Stimulated activated naive CD4-positive, alpha-beta T cell (primary cell): ENCODE data around the gene ANKRD40CL.
A peak's percentile ranks its signal among the peaks of the same experiment; 100 is the strongest.

Source experiments
- DNase-seq, 6 experiments: peaks; one replicate each; lab custom pipeline; 2025; lab: John Stamatoyannopoulos, UW

ANKRD40CL gene

DNA sequence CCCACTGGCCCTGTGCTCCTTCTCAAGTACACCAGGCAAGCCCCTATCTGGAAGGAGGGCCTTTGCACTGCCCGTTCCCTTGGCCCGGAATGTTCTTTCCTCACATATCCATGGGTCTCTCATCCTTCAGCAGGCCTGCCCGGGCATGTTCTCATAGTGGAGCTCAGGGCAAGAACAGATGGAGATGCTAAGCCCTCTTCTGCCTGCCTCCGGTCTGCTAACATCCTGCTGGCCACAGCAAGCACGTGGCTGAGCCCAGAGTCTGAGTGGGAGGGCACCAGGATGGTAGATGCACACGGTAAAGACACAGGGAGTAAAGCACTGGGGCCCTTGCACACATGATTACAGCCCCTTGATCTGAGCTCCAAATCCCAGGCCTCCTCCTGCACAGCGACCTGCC is 19.8 kb upstream of the ANKRD40CL start:
- no peak for DNase-seq

DNA sequence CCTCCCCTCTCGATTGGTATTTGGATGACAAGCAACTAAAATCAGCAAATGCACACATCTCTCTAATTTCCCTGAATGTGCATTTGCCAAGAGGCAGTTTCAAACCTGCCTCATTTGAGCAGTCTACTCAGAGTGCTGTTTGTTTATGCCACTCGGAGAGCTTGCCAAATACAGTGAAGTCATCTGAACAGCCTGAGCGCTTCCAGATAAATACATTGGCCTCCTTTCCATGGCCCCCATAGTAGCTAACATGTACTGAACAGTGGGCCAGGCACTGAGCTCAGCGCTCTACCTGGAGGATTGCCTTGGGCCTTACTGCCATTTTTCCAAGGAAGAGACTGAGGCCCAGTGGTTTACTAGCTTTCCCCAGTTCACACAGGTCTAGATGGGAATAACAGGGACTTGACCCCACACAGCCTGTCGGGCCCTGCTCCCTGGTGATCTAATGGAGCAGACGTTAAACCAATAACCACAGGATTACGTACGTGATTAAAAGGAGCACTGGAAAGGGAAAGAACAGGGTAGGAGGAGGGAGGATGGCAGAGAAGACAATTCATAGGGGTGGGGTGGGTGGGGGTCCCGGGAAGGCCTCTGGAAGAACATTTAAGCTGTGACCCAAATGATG is 18.7 kb upstream of the ANKRD40CL start:
- DNase-seq, result no peak

DNA sequence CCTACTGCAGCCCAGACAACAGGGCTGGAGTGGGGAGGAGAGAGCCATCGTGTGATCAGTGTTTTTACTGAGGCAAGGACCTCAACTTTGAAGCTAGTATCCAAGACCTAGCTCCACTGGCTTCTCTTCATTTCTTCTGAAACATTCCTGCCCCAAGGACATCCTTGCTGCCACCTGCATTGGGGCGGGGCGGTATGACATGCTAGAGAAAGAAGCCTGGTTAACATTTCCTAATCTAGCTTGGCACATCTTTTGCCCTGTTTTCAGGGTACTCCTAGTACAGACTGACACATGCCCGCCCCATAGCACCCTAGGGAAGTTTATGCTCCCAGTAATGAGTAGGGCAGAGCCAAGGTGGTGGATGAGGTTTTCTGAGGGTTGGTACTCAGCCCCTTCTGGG is 17.8 kb upstream of the ANKRD40CL start:
- no peak for DNase-seq

DNA sequence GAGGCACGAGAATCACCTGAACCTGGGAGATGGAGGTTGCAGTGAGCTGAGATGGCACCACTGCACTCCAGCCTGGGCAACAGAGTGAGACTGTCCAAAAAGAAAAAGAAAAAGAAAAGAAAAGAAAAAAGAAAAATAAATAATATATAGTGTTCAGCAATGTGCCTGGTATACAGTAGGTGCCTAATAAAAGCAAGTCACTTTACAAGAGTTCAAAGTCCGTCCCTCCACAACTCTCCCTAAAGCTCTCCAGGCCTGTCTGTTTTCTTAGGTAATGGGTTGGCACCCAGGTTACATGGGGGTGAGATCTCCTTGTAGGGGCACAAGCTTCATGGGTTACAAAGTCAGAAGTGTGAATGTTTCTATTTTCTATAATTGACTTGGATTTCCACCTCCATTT is 16.6 kb upstream of the ANKRD40CL start:
- no peak for DNase-seq

DNA sequence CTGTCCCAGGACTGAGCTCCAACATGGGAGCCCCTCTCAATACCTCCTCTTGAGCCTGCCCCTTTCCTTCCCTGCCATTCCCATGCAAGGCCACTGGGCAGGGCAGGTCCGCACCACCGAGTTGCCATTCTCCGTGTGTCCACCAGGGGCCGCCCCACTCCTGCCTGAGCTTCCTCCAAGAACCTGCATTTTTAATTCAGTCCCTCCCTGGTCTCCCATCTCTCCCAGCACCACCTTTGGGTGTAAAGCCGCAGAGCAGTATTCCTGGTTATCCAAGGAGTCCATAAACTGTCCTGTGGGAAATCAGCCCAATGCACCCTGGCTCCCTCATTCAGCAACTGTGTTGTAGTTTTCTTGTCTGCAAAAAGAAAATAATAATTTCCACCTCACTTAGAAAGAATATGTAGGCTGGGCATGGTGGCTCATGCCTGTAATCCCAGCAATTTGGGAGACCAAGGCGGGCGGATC is 15.9 kb upstream of the ANKRD40CL start:
- DNase-seq, result peak; percentile 38 to 79 (median 69)

DNA sequence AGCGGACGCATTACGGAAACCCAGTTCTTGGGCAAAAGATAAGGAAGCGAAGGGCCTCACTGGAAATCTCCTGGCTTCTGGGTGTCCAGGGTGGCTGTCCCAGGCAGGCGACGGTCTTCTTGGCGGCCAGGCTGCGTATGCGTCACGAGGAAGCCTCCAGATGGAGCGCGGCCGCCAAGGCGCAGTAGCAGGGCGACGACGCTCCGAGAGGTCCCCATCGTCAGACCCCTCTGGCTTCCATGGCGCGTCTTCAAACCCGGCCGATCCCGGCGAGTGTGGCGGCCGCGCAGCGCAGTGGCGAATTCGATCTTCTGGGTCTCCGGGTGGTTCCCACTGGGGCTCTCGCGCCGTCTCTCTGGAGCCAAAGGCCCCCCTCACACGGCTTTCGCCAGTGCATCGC is 13.8 kb upstream of the ANKRD40CL start:
- DNase-seq, result no peak

DNA sequence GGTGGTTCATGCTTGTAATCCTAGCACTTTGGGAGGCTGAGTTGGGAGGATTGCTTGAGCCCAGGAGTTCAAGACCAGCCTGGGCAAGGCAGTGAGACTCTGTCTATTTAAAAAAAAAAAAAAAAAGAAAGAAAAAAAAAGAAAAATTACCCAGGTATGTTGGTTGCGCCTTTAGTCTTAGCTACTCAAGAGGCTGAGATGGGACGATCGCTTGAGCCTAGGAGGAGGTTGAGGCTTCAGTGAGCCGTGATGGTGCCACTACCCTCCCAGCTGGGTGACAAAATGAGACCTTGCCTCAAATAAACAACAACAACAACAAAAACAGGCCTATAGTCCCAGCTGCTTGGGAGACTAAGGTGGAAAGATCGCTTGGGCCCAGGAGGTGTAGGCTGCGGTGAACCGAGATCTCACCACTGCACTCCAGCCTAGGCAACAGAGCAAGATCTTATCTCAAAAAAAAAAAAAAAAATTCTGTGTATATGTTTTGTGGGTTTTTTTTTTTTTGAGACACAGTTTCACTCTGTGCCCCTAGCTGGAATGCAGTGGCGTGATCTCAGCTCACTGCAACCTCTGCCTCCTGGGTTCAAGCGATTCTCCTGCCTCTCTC is 12.5 kb upstream of the ANKRD40CL start:
- peak; percentile 19 to 71 (median 41) for DNase-seq

DNA sequence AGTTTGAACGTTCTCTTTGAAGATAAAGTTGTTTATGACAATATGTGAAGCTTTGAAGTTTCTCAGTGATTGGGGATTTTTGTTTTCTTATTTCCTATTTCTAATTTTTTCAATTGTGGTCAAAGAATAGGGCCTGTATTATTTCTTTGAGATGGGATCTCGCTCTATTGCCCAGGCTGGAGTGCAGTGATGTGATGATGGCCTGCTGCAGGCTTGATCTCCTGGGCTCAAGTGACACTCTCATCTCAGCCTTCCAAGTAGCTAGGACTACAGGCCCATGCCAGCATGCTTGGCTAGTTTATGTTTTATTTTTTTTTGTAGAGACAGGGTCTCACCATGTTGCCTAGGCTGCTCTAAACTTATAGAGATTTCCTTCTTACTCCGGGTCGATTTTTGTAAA is 11.7 kb upstream of the ANKRD40CL start:
- no peak for DNase-seq

DNA sequence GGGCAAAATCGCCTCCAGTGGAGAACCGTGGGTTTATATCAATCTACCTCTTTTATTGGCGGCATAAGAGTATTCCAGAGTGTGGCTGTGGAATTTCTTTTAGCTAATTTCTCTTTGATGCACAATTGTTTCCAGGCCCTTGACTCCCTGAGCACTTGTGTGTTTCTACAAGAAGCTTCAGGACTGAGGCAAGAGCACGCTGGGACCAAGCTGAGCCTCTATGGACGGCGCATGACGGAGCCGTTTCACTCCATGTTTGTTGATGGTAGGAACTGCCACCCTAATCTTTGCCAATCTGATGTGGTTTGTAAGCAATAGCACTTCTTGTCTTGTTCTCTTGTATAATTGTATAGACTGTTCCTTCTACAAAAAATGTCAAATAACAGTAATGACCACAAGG is 11.2 kb upstream of the ANKRD40CL start:
- DNase-seq, result no peak

DNA sequence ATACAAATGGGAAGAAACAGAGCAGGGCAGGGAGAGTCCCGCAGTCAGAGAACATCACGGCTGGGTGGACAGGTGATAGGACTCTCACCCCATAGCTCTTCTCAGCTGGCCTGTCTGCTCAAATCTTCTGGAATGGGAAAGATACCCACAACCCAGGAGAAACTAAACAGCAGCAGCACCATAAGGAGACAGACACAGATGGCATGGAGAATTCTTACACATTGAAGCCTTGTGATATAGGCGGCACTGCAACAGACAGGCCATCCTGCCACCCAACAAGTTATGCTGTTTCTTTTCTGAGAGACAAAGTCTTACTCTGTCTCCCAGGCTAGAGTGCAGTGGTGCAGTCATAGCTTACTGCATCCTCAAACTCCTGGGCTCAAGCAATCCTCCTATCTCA is 8.6 kb upstream of the ANKRD40CL start:
- DNase-seq, result no peak

DNA sequence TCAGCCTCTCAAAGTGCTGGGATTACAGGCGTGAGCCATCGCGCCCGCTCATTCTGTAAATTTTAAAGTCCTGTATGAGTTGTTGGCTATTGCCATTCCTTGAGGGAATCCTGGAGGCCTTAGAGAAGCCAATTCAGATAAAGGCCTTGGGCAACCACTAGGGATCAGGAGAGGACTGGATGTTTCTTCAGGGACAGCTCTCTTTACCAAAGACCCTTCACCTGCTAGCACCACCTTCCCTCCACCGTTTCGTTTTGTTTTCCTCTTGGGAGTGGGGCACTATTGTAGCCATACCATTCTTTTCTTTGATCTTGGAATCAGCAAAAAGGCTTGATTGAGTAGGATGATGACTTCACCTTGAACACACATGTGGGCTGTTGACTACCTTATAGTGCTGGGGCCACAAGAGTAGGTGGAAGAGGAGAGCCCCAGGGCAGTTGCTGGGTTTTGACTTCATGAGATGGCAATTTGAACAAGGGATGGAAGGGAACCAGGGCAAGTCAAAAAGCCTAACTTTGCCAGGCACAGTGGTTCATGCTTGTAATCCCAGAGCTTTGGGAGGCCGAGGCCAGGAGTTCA is 7.0 kb upstream of the ANKRD40CL start:
- no peak for DNase-seq

DNA sequence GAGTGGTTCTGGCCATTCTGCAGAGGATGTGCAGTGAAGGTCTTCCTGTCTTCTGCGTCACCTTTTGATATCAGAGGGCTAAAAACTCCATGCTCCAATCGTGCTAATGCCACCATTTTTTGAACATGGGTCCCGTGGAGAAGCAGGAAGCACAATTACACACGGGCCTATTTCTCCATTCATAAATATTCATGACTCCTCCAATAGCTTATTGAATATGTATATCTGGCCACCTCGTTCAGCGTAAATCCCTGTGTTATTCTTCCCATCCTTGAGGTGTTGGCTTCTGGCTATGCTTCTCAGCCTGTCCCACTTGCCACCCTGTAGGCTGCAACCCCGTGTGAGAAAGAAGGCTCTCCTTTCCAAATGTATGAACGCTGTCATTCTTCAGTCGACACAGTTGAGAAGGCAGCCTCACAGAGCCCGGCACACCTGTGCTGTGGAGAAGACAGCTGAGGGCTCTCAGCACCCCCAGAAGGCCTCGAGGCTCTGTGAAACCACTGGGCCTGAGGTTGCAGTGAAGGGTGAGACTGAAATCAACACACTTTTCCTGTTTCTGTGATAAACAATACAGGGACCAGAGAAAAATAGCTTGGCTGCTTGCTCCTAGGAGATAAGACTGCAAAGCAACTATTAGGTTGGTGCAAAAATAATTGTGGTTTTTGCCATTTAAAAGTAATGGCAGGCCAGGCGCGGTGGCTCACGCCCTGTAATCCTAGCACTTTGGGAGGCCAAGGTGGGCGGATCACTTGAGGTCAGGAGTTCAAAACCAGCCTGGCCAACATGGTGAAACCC is 4.9 kb upstream of the ANKRD40CL start:
- no peak for DNase-seq

DNA sequence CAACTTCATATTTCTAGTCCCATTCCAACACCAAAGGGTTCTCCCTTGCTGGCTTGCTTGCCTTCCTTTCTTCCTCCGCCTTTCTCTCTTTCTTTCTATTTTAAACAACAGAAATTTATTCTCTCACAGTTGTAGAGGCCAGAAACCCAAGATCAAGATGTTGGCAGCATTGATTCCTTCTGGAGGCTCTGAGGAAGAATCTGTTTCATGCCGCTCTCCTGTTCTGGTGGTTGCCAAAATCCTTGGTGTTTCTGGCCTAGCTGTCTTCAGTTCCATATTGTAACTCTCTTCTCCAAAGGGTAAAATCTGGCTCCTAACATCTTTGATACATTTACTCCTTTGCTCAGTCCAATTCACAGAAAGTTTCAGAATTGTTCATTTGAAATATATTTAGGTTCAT is 3.0 kb upstream of the ANKRD40CL start:
- DNase-seq, result no peak

DNA sequence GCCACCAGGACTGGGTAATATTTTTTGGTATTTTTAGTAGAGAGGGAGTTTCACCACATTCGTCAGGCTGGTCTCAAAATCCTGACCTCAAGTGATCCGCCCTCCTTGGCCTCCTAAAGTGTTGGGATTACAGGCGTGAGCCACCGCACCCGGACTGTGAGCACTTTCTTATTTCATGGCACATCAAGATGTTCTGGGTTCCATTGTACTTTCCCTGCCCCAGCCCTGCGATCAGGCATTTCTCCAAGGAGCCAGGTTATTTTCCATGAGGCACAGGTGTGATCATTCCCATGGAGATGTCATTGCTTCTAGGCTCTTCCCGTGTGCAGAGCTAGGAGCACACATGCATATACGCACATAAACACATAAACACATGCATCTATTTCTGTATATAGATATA is 2.6 kb upstream of the ANKRD40CL start:
- DNase-seq, result no peak

DNA sequence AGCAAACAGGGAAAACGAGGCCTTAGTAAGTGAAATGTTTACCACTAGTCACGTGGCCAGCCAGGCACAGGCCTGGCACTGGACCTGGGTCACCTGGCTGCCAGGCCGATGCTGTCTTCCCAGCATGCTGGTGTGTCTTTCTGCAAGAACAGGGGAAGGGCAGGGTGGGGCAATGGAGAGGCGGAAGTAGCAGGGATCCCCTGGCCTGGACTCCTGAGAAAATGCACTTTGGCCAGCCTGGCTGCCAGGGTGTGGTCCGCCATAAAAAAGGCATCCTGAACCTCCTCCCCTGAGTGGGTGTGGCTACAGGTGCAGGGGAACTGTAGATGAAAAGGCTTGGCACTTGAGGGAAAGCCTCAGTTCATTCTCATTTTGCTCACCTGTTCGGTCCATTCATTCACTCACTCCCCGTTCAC is 1.0 kb upstream of the ANKRD40CL start:
- DNase-seq, result no peak

DNA sequence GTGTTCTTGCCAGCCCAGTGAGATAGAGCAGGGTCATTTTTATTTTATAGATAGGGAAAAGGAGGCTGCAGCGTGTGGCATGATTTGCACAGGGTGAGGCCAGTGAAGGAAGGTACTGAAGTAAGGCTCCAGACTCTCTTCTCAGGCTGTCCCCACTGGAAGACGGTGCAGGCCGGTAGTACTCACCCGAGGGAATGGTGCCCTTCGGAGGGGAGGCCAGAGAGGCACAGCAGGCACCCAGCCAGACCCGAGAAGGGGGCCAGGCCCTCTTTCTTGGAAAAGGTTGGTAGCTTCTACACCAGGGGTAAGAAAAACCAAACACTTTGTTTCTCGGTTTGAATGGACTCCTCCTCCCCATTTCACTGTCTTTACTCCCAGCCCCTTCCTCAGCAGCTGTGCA is 288 bp downstream of the ANKRD40CL start:
- DNase-seq, result no peak

DNA sequence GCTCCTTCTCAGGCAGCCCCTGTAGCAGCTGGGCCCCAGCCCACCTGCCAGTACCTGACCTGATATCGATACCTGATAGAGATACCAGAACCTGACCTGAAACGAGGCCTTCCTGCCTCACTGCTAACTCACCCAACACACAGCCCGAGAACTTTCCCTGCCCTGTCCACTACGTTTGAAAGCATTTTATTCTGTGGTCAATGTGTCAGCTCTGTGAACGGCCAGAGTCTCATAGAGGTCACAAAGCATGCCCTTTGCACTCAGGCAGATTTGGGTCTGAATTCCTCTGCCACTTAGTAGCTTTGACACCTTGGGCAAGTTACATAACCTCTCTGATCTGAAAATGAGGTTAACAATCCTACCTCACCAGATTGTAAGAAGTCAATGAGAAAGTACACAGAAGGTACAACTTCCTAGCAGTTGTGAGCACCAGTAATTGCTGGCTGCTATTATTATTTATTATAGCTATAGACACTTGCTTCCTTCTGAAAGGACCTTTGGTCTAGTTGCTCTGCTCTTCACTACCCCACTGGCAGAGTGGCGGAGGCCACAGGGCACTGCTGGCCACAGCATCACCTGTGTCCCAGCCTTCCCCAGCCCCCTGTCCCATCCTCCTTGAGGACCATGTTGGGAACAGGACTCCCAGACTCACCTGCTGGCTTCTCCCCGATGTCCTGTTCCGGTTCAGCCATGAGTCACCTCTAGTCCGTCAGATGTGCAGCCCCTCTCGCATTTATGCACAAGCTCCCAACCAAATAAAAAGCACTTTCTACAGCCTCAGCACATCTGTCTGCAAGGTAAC is 895 bp downstream of the ANKRD40CL start:
- no peak for DNase-seq

DNA sequence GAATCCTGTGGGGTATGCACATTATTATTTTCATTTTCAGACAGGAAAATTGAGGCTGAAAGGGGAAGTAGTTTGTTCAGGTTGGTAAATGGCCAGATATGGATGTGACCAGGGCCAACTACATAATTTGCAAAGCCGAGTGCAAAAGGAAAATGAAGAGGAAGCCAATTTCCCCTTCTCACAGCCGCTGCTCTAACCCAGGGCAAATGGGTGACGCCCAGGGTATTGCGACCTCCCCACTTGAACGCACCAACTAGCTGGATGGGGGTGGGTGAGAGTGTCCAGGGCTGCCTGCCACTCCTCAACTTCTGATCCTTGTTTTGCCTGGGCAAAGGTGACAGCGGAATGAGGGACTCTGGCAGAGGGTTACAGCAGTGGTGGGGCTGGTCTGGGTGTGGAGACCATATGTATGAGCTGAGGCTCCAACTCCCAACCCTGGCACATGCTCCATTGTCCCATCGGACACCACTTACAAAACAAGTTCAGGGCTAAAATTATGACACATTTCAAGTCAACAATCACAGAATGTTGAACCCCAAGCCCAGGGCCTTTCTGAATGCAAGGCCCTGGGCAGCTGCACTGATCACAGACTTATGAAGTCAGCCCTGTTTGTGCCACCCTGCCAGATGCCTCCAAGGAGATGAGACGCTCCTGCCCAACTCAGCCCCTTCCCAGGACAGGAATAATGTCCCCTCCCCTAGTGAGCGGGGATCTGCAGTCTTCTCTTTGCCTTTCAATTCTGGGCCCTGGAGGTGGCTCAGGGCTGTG is 1.7 kb downstream of the ANKRD40CL start:
- DNase-seq, result no peak

DNA sequence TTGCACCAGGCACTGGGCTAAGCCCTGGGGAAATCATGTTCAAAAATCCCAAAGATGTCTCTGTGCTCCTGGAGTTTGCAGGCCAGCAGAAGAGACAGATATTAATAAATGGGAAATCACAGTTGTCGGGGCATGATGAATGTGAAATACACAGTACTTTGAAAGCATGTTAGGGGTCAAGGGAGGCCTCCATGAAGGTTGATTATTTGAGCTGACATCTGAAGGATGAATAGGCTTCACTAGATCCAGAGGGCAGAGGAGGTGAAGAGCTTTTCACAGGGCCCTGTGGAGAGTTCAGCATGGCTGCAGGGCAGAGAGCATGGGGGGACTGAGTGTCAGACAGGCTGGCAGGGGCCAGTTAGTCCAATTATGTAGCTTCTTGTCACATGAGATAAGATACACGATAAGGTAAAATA is 2.6 kb downstream of the ANKRD40CL start:
- no peak for DNase-seq

DNA sequence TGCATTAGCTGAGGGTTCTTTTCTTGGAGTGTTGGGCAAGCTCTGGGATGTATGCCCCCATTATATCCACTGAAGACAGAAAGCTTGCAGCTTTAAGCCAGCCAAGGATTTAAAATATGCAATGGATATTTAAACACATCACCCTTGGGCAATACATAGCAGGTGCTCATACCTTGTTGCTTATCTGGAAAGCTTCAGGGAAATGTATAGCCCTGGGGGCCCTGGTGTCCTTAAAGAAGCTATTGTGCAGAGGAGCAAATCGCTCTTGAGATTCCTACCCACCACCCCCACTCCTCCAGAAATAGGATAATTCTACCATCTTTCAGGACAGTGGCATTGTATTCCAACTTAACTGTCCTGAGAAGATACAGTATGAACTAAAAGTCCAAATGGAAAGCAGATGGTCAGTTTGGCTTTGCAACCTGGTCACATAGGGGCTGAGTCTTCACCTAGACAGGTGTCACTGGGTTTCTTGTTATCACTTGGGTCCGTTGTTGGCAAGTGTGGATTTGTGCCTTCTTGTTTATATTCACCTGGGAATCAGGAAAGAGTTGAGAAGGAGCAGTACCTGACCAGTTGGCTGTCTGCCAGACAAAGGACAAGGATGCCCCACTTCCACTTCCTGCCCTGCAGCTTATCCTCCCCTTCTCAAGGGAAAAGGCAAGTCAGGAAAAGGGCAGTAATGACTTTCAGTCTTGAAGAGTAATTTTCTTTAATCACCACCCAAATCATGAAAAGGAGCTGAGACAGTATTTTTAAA is 3.4 kb downstream of the ANKRD40CL start:
- no peak for DNase-seq

DNA sequence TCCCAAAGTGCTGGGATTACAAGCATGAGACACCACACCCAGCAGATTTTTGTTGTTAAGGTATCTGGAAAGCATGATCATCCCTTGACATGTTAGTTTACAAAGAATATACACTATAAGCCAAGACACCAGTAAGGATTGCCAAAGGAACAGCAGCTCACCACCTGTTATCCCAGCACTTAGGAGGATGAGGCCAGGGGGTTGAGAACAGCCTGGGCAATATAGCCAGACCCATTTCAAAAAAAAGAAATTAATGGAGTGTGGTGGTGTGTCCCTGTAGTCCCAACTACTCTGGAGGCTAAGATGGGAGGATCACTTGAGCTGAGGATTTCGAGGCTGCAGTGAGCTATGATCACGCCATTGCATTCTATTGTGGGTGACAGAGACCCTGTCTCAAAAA is 5.1 kb downstream of the ANKRD40CL start:
- DNase-seq, result no peak
